Neural cell (in vitro differentiated cells): ENCODE data around the gene ACHE. TPM values are rescaled to one million over a fixed set of nuclear protein-coding genes. Genes with fewer than 3 reads are reported as not detected.
"Not testable (repeated sequence)": the region's sequence is repeated elsewhere in the genome, so short reads cannot be mapped to it uniquely, and the experiment has no call there.

Experiments
- H2AFZ ChIP-seq: fragments of 200-600, 300-800 bp; sonication (generic), shearing (Covaris generic); 2 replicates; pipeline ENCODE4 v1.6.0; 2014; ENCODE audit warnings: low read depth, mild to moderate bottlenecking, antibody characterized with exemption, low read length, moderate library complexity
- H3F3A ChIP-seq: fragments of 200-600 bp; shearing (Covaris generic); 2 replicates; pipeline ENCODE4 v1.6.1; 2016; ENCODE audit warnings: mild to moderate bottlenecking, moderate library complexity, mixed read lengths, antibody characterized with exemption, low read length; ENCODE audit not compliant: insufficient read depth, poor library complexity, severe bottlenecking
- H3K27ac ChIP-seq: fragments of 200-600, 300-800 bp; sonication (generic), shearing (Covaris generic); 2 replicates; pipeline ENCODE4 v1.5.1; 2014; ENCODE audit warnings: mild to moderate bottlenecking, low read length, moderate library complexity
- H3K27me3 ChIP-seq: fragments of 300-800, 200-600 bp; sonication (generic), shearing (Covaris generic); 2 replicates; pipeline ENCODE4 v1.6.0; 2014; ENCODE audit warnings: mild to moderate bottlenecking, low read depth, low read length, moderate library complexity; ENCODE audit not compliant: insufficient read depth
- H3K36me3 ChIP-seq: fragments of 300-800, 200-600 bp; sonication (generic), shearing (Covaris generic); 2 replicates; pipeline ENCODE4 v1.5.1; 2014; ENCODE audit warnings: mild to moderate bottlenecking, antibody characterized with exemption, low read length, moderate library complexity; ENCODE audit not compliant: insufficient read depth
- H3K4me2 ChIP-seq: fragments of 300-800, 200-600 bp; sonication (generic), shearing (Covaris generic); 2 replicates; pipeline ENCODE4 v1.6.0; 2014; ENCODE audit warnings: mild to moderate bottlenecking, low read length
- H3K4me3 ChIP-seq: fragments of 300-800, 200-600 bp; sonication (generic), shearing (Covaris generic); 2 replicates; pipeline ENCODE4 v1.5.1; 2014; ENCODE audit warnings: mild to moderate bottlenecking, low read length, moderate library complexity
- H3K79me2 ChIP-seq: fragments of 200-600 bp; shearing (Covaris generic); replicated peaks from 2 replicates; pipeline ENCODE4 v1.6.0; 2014; ENCODE audit warnings: mild to moderate bottlenecking, low read length, moderate library complexity; ENCODE audit not compliant: insufficient read depth
- H3K9ac ChIP-seq: fragments of 300-800, 200-600 bp; sonication (generic), shearing (Covaris generic); 2 replicates; pipeline ENCODE4 v1.6.1; 2016; ENCODE audit warnings: mild to moderate bottlenecking, low read length, mixed read lengths
- H3K9me2 ChIP-seq: fragments of 200-600 bp; shearing (Covaris generic); 2 replicates; pipeline ENCODE4 v1.6.1; 2016; ENCODE audit warnings: mild to moderate bottlenecking, low read length, mixed read lengths; ENCODE audit not compliant: insufficient read depth
- H3K9me3 ChIP-seq: fragments of 200-600, 300-800 bp; sonication (generic), shearing (Covaris generic); 2 replicates; pipeline ENCODE4 v1.6.1; 2016; ENCODE audit warnings: mild to moderate bottlenecking, mixed run types, low read length, moderate library complexity, mixed read lengths
- H4K20me1 ChIP-seq: fragments of 200-600 bp; shearing (Covaris generic); 2 replicates; pipeline ENCODE4 v1.6.1; 2016; ENCODE audit warnings: mild to moderate bottlenecking, mixed run types; ENCODE audit not compliant: insufficient read depth
- EP300 ChIP-seq: fragments of 450-650 bp; conservative IDR thresholded peaks from 2 replicates; pipeline ENCODE4 v1.6.1; 2014; ENCODE audit warnings: antibody characterized with exemption, mild to moderate bottlenecking, moderate library complexity; ENCODE audit not compliant: poor library complexity, severe bottlenecking
- EZH2 ChIP-seq: fragments of 200-600, 300-800 bp; shearing (Covaris generic), sonication (generic); IDR thresholded peaks from 2 replicates; pipeline ENCODE4 v1.6.1; 2014; ENCODE audit warnings: antibody characterized with exemption, low read length, borderline replicate concordance, mild to moderate bottlenecking; ENCODE audit not compliant: insufficient read depth, poor library complexity, severe bottlenecking
- MXI1 ChIP-seq: fragments of 450-650 bp; conservative IDR thresholded peaks from 2 replicates; pipeline ENCODE4 v1.6.1; 2014; ENCODE audit warnings: antibody characterized with exemption, mild to moderate bottlenecking; ENCODE audit not compliant: poor library complexity, severe bottlenecking
- POLR2AphosphoS5 ChIP-seq: IDR thresholded peaks from 2 replicates; pipeline ENCODE4 v1.6.1; 2012
- RAD21 ChIP-seq: fragments of 450-650 bp; conservative IDR thresholded peaks from 2 replicates; pipeline ENCODE4 v1.6.1; 2014; ENCODE audit warnings: antibody characterized with exemption, mild to moderate bottlenecking, moderate library complexity
- REST ChIP-seq: IDR thresholded peaks from 2 replicates; pipeline ENCODE4 v1.6.1; 2012; ENCODE audit warnings: borderline replicate concordance
- SMC3 ChIP-seq: fragments of 450-650 bp; conservative IDR thresholded peaks from 2 replicates; pipeline ENCODE4 v1.6.1; 2014; ENCODE audit warnings: antibody characterized with exemption, mild to moderate bottlenecking, moderate library complexity; ENCODE audit not compliant: poor library complexity
- TAF1 ChIP-seq: IDR thresholded peaks from 2 replicates; pipeline ENCODE4 v1.6.1; 2012; ENCODE audit warnings: low read depth
- polyA plus RNA-seq: library from polyadenylated mRNA; depleted of rRNA; stranded (reverse); fragments of >200 nt; gene quantifications from 2 replicates; pipeline ENCODE4 v1.2.3, GENCODE V29; 2014
- TF ChIP-seq, protein P1 (sequence below): fragments of 450-650 bp; IDR thresholded peaks from 2 replicates; pipeline ENCODE4 v1.5.1; 2014; ENCODE audit warnings: antibody characterized with exemption, mild to moderate bottlenecking, moderate library complexity; ENCODE audit not compliant: poor library complexity, severe bottlenecking

ACHE gene
- polyA plus RNA-seq, 1 donor from 2014 or later, result 12.2 TPM

- no peak for TF ChIP-seq SMC3
- TF ChIP-seq, protein P1, sequence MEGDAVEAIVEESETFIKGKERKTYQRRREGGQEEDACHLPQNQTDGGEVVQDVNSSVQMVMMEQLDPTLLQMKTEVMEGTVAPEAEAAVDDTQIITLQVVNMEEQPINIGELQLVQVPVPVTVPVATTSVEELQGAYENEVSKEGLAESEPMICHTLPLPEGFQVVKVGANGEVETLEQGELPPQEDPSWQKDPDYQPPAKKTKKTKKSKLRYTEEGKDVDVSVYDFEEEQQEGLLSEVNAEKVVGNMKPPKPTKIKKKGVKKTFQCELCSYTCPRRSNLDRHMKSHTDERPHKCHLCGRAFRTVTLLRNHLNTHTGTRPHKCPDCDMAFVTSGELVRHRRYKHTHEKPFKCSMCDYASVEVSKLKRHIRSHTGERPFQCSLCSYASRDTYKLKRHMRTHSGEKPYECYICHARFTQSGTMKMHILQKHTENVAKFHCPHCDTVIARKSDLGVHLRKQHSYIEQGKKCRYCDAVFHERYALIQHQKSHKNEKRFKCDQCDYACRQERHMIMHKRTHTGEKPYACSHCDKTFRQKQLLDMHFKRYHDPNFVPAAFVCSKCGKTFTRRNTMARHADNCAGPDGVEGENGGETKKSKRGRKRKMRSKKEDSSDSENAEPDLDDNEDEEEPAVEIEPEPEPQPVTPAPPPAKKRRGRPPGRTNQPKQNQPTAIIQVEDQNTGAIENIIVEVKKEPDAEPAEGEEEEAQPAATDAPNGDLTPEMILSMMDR, result no peak
- TF ChIP-seq EP300, result no peak
- TF ChIP-seq REST, result no peak
- TF ChIP-seq TAF1, result no peak
- no peak for TF ChIP-seq EZH2
- no peak for TF ChIP-seq RAD21
- TF ChIP-seq MXI1, result no peak
- TF ChIP-seq POLR2AphosphoS5, result no peak
- Histone ChIP-seq H3K36me3 (no peaks in the 10 kb centered on the region), H3K9ac (no peak overlapping the region), H3K4me2 (no peak overlapping the region), H3K9me2 (no peaks in the 10 kb centered on the region), H4K20me1 (no peaks in the 10 kb centered on the region), H3K9me3 (no peaks in the 10 kb centered on the region), H3K79me2 (no peaks in the 10 kb centered on the region), H3K27ac (no peak overlapping the region), H3K4me3 (no peak overlapping the region), H3F3A (no peaks in the 10 kb centered on the region), H3K27me3 (no peaks in the 10 kb centered on the region), H2AFZ (no peak overlapping the region)
Observed at GRCh38 chr7:100942045-100942774, 46.5 kb upstream of the ACHE start.

GRCh38 chr7:100936167-100936566 is 40.5 kb upstream of the ACHE start:
- H3F3A ChIP-seq, H3K9ac ChIP-seq, H3K4me3 ChIP-seq, H3K4me2 ChIP-seq, H3K79me2 ChIP-seq, H3K27ac ChIP-seq, H3K36me3 ChIP-seq, H3K27me3 ChIP-seq, H3K9me3 ChIP-seq, H4K20me1 ChIP-seq, H2AFZ ChIP-seq, H3K9me2 ChIP-seq: not testable (repeated sequence)

- not testable (repeated sequence) for H3F3A ChIP-seq, H3K4me2 ChIP-seq, H3K9ac ChIP-seq, H4K20me1 ChIP-seq, H3K79me2 ChIP-seq, H3K9me2 ChIP-seq, H3K27me3 ChIP-seq, H3K9me3 ChIP-seq, H3K27ac ChIP-seq, H3K4me3 ChIP-seq, H3K36me3 ChIP-seq, H2AFZ ChIP-seq
Observed at GRCh38 chr7:100935381-100935780, 39.7 kb upstream of the ACHE start.
